ENCODE results near the gene PARD3. TPM values are rescaled to one million over a fixed set of nuclear protein-coding genes. Genes with fewer than 3 reads are reported as not detected.

Gene PARD3
- total RNA-seq, 1 donor from 2014 or later = 35.4 TPM

DNA sequence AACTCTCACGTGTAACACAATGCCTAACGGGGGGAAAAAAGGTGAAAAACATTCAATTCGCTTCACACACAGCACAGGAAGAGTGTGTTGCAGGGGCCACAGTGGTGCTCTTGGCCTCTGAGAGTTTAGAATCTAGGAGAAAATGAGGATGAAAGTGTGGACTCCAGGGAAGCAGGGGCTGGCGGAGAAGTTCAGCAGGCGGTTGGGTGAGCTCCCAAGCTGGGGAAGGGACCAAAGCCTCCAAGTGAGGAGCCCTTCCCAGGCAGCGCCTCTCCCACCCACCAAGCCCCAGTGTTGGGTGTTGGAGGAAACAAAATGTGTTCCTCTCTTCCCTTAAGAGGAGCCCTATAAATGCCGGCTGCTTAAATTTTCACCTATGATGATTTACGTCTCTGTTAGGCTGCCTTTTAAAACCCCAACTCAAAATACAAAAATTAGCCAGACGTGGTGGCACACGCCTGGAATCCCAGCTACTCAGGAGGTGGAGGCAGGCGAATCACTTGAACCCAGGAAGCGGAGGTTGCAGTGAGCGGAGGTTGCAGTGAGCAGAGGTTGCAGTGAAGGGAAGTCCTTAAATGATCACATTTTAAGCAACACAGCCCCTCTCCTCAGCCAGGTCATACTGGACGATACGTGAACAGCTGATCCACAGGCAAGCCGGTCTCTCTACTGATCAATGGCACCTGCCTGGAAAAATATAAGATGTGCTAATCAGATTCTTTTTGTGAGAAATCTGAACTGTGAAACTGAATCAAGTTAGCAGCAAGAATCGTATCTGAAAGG is 735.2 kb downstream of the PARD3 start:
- TF ChIP-seq, protein P1, sequence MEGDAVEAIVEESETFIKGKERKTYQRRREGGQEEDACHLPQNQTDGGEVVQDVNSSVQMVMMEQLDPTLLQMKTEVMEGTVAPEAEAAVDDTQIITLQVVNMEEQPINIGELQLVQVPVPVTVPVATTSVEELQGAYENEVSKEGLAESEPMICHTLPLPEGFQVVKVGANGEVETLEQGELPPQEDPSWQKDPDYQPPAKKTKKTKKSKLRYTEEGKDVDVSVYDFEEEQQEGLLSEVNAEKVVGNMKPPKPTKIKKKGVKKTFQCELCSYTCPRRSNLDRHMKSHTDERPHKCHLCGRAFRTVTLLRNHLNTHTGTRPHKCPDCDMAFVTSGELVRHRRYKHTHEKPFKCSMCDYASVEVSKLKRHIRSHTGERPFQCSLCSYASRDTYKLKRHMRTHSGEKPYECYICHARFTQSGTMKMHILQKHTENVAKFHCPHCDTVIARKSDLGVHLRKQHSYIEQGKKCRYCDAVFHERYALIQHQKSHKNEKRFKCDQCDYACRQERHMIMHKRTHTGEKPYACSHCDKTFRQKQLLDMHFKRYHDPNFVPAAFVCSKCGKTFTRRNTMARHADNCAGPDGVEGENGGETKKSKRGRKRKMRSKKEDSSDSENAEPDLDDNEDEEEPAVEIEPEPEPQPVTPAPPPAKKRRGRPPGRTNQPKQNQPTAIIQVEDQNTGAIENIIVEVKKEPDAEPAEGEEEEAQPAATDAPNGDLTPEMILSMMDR (IDR thresholded peaks at IDR 0.05; ENCODE audit: insufficient read depth, low read depth, low read length) = no peak
- TF ChIP-seq EZH2 (IDR thresholded peaks at IDR 0.05; ENCODE audit: insufficient read depth, low read length) = no peak
- Mint-ChIP-seq H3K36me3 (ENCODE audit: low read depth, unreplicated experiment) (no peaks in the 10 kb centered on the region), H3K27me3 (ENCODE audit: low read depth, unreplicated experiment) (peaks cover 14% of the 10 kb centered on the region), H3K4me3 (ENCODE audit: unreplicated experiment) (no peak overlapping the region), H3K4me1 (ENCODE audit: low read depth, unreplicated experiment) (no peaks in the 10 kb centered on the region), H3K9me3 (ENCODE audit: unreplicated experiment) (peaks cover 13% of the 10 kb centered on the region), H3K27ac (ENCODE audit: unreplicated experiment) (no peak overlapping the region)
- Histone ChIP-seq H4K20me1 (ENCODE audit: insufficient read depth, low read length) (no peaks in the 10 kb centered on the region), H3K36me3 (ENCODE audit: insufficient read depth, low read length) (no peaks in the 10 kb centered on the region), H3K27ac (ENCODE audit: low read depth, low read length) (no peak overlapping the region), H3K27me3 (ENCODE audit: insufficient read depth, low read length) (peaks cover 3% of the 10 kb centered on the region), H3K4me1 (ENCODE audit: insufficient read depth, low read length) (no peaks in the 10 kb centered on the region), H3K4me3 (ENCODE audit: insufficient read depth, low read depth, low read length) (no peak overlapping the region), H3K9me3 (ENCODE audit: insufficient read depth, low read depth, low read length) (peaks cover 5% of the 10 kb centered on the region), H3K4me2 (ENCODE audit: low read length) (no peak overlapping the region), H3K9ac (ENCODE audit: low read length) (no peak overlapping the region), H2AFZ (ENCODE audit: low read depth, low read length) (no peak overlapping the region), H3K79me2 (ENCODE audit: insufficient read depth, low read length) (no peaks in the 10 kb centered on the region)
- FAIRE-seq (no peak), DNase-seq (ENCODE audit: low read depth) (no peak)

DNA sequence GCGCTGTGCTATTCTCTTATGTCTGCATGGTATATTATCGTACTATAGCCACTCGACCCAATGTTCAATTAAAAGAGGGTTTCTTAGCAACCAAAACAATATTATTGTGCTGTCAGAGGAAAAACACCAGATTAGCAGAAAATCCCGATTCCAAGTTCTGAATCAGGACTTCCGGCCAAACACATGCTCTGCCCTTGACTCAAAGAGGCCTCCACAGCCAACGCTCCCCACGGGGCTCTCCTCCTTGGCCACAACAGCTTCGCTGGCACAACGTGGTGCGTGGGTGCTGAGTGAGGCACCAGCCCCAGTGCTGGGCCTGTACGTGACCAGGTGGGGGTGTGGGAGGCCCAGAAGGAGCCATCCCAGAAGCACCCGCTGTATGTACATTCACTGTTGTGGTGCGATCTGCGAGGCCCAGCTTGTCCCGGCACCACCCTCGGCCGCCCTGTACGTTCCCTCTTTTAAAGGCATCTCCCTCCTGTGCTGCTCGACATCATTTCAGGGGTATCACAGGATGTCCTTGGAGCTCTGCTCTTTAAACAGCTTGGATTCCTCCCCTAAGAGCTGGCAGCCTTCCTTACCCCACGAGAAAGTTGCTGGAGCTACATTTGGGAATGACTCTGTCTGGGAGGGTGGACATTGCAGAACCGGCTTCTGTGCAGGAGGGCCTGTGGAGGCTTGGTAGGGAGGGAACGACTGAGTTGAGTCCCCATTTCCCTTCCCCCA is 736.2 kb downstream of the PARD3 start:
- no peaks in the 10 kb centered on the region for H3K79me2 ChIP-seq (ENCODE audit: insufficient read depth, low read length)
- no peak overlapping the region for H3K4me3 ChIP-seq (ENCODE audit: insufficient read depth, low read depth, low read length)
- Mint-ChIP-seq H3K4me1 (ENCODE audit: low read depth, unreplicated experiment) (peaks cover 5% of the 10 kb centered on the region), H3K4me3 (ENCODE audit: unreplicated experiment) (no peak overlapping the region), H3K36me3 (ENCODE audit: low read depth, unreplicated experiment) (no peaks in the 10 kb centered on the region), H3K27me3 (ENCODE audit: low read depth, unreplicated experiment) (peaks cover 14% of the 10 kb centered on the region), H3K27ac (ENCODE audit: unreplicated experiment) (no peak overlapping the region), H3K9me3 (ENCODE audit: unreplicated experiment) (peaks cover 11% of the 10 kb centered on the region)
- H3K27ac ChIP-seq (ENCODE audit: low read depth, low read length) = peak overlapping the region; percentile 7
- H3K36me3 ChIP-seq (ENCODE audit: insufficient read depth, low read length) = no peaks in the 10 kb centered on the region
- FAIRE-seq (no peak), DNase-seq (ENCODE audit: low read depth) (peak; percentile 51)
- H3K9ac ChIP-seq (ENCODE audit: low read length) = no peak overlapping the region
- H3K27me3 ChIP-seq (ENCODE audit: insufficient read depth, low read length) = peaks cover 3% of the 10 kb centered on the region
- H2AFZ ChIP-seq (ENCODE audit: low read depth, low read length) = peak overlapping the region; percentile 45
- TF ChIP-seq, protein P1 (IDR thresholded peaks at IDR 0.05; ENCODE audit: insufficient read depth, low read depth, low read length) = no peak
- TF ChIP-seq EZH2 (IDR thresholded peaks at IDR 0.05; ENCODE audit: insufficient read depth, low read length) = no peak
- no peaks in the 10 kb centered on the region for H4K20me1 ChIP-seq (ENCODE audit: insufficient read depth, low read length)
- no peaks in the 10 kb centered on the region for H3K4me1 ChIP-seq (ENCODE audit: insufficient read depth, low read length)
- no peak overlapping the region for H3K4me2 ChIP-seq (ENCODE audit: low read length)
- peaks cover 5% of the 10 kb centered on the region for H3K9me3 ChIP-seq (ENCODE audit: insufficient read depth, low read depth, low read length)

Data from astrocyte (in vitro differentiated cells and primary cell).